Activated naive CD4-positive, alpha-beta T cell treated with anti-CD3 and anti-CD28 coated beads for 36 hours (primary cell): ENCODE measurements around the gene ZNRF3. TPM values are rescaled to one million over a fixed set of nuclear protein-coding genes. Genes with fewer than 3 reads are reported as not detected.
"Not testable (repeated sequence)": the region's sequence is repeated elsewhere in the genome, so short reads cannot be mapped to it uniquely, and the experiment has no call there.

ENCODE experiments used
- CTCF ChIA-PET: fragments of 350-600 bp; sonication (Branson Sonifier 250); formaldehyde crosslinking; loops from one replicate; lab custom pipeline; 2021; ENCODE audit warnings: antibody characterized with exemption; lab: Charles Lee
- DNase-seq: peaks from one replicate; pipeline ENCODE4 v3.0.0-alpha.2; 2020
- H3K27ac Mint-ChIP-seq: one replicate; pipeline ENCODE4 v1.8.0; 2021; ENCODE audit warnings: mild to moderate bottlenecking, mixed read lengths
- H3K27me3 Mint-ChIP-seq: one replicate; pipeline ENCODE4 v1.8.0; 2021; ENCODE audit warnings: low read depth, mixed read lengths
- H3K36me3 Mint-ChIP-seq: one replicate; pipeline ENCODE4 v1.8.0; 2021; ENCODE audit warnings: low read depth, mixed read lengths
- H3K4me1 Mint-ChIP-seq: one replicate; pipeline ENCODE4 v1.8.0; 2021; ENCODE audit warnings: low read depth, mixed read lengths
- H3K4me3 Mint-ChIP-seq: one replicate; pipeline ENCODE4 v1.8.0; 2021; ENCODE audit warnings: mild to moderate bottlenecking, moderate library complexity, mixed read lengths
- H3K9me3 Mint-ChIP-seq: one replicate; pipeline ENCODE4 v1.8.0; 2021; ENCODE audit warnings: mixed read lengths
- intact Hi-C: fragments of 100-400 bp; cut with micrococcal nuclease; formaldehyde crosslinking; loops from one replicate; pipeline ENCODE4 v1.15.1; 2023
- total RNA-seq, 2 experiments: library from RNA; stranded (reverse); gene quantifications; one replicate each; pipeline ENCODE4 v1.2.3, GENCODE V29; 2021

The ZNRF3 gene
- 1 to 10 TPM; 1.6 to 2.2 TPM for total RNA-seq

DNA sequence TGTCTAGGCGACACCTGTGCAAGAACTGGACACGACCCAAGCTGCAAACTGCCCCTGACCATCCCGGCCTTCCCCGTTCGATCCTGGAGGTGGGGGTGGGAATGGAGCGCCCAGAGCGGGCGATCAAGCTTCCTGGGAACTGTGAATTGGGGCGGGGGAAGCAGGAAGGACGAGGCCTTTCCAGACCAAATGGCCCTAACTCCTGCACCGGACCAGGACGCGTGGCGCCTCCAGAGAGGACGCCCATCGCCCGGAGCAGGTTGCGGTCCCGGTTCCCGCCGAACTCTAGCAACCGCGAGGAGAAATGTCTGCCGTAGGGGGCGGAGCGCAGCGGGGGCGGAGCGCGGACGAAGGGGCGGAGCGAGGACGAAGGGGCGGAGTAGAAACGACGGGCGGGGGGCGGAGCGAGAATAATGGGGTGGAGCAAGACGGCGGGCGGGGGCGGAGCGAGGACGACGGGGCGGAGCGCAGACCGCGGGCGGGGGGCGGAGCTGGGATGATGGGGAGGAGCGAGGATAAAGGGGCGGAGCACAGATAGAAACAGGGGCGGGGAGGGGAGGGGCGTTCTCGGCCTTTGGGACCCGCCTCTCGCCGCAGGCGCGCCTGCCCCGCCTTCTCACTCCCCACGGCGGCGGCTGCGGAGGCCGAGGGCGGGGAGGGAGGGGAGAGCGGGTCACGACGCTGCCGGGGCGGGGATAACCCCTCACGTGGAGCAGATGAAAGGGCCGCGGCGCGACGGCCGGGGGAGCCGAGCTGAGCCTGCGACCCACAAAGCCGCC is at the start of gene ZNRF3:
Gene ZNRF3 (plus strand): TSS at position 695 of the 779 bp plus-strand sequence. CDS start 195 bp downstream, outside the sequence.
- no peaks in the 10 kb centered on the region for H3K9me3 Mint-ChIP-seq
- peaks cover 19% of the 10 kb centered on the region for H3K4me1 Mint-ChIP-seq
- no peak within 1 kb of the TSS for H3K27ac Mint-ChIP-seq
- CTCF ChIA-PET = interaction anchor here (0.5 to 0.8 kb wide), 2 partner anchors 92 to 158 kb away, joined by 3 read pairs; no protein-coding TSS in a partner anchor
- DNase-seq = peak; percentile 92
- no peaks in the 10 kb centered on the region for H3K36me3 Mint-ChIP-seq
- peaks cover 17% of the 10 kb centered on the region for H3K27me3 Mint-ChIP-seq
- H3K4me3 Mint-ChIP-seq = peak within 1 kb of the TSS; percentile 81
- intact Hi-C loops = loop anchor here (1.0 to 5.0 kb wide), 6 partner anchors 26 to 386 kb away; partner anchors contain the start of genes EWSR1 and HSCB

DNA sequence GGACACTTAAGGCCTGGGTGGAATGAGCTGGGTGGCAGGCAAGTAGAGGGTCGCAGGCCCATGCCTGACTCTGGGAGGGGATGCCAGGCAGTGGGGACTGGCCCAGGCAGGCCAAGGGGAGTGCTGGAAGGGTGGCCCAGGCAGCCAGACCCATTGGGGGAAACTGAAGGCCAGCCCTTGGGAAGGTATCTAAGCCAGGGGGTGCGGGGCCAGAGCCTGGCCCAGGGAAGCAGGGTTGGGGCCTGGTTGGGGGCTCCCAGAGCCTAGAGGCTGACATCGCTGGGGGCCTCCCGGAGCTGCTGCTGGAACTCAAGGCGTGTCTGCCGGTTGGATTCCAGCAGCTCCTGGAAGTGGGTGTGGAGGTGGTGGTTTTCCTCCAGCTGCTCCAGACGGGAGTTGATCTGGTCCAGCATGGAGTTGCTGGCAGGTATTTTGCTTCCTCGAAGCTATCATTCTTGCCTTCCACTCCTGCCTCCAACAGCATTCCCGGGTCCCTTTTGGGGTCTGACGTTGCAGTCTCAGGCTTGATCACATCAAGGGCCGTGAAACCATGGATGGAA is 47.7 kb upstream of the ZNRF3 start:
- no peak overlapping the region for H3K27ac Mint-ChIP-seq
- no peaks in the 10 kb centered on the region for H3K9me3 Mint-ChIP-seq
- no peaks in the 10 kb centered on the region for H3K27me3 Mint-ChIP-seq
- no peak for DNase-seq
- peaks cover 5% of the 10 kb centered on the region for H3K36me3 Mint-ChIP-seq
- CTCF ChIA-PET = interaction anchor here (1.0 to 1.3 kb wide), 2 partner anchors 204 to 233 kb away, joined by 3 read pairs; no protein-coding TSS in a partner anchor
- no peaks in the 10 kb centered on the region for H3K4me1 Mint-ChIP-seq
- intact Hi-C loops = no loop called here
- no peak overlapping the region for H3K4me3 Mint-ChIP-seq

DNA sequence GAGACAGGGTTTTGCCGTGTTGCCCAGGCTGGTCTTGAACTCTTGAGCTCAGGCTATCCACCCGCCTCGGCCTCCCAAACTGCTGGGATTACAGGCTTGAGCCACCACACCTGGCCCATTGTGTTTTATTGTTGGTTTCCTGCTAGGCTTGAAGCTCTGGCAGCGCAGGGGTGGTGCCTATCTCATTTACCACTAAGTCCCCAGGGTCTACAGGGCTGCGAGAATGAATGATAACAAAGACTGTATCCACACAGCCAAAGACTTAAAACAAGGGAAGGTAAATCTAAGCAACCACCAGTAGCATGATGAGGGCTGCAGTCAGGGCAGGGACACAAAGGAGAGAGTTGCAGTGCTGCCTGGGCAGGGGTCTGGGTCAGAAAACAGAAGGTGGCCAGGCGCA is 45.7 kb upstream of the ZNRF3 start:
- intact Hi-C loops = no loop called here
- Mint-ChIP-seq H3K4me3 (no peak overlapping the region), H3K27ac (no peak overlapping the region), H3K36me3 (peaks cover 2% of the 10 kb centered on the region), H3K9me3 (no peaks in the 10 kb centered on the region), H3K27me3 (no peaks in the 10 kb centered on the region), H3K4me1 (no peaks in the 10 kb centered on the region)
- CTCF ChIA-PET = interaction anchor here (0.9 kb wide), 1 partner anchor 9 kb away, joined by 3 read pairs; no protein-coding TSS in a partner anchor
- DNase-seq = no peak

DNA sequence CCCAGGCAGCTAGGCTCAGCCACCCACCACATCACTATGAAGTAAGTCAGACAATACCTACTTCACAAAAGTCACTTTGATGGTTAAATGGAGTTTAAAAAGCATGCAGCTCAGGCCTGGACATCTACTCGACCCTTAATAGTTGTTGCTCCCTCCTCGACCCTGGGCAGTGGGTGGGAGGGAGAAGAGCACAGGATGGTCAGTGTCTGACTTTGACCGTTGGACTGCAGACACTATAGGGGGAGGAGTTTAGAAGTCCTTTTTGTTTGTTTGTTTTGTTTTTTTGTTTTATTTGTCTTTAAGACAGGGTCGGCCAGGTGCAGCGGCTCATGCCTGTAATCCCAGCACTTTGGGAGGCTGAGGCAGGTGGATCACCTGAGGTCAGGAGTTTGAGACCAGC is 44.4 kb upstream of the ZNRF3 start:
- intact Hi-C loops = no loop called here
- Mint-ChIP-seq H3K4me1 (no peaks in the 10 kb centered on the region), H3K9me3 (no peaks in the 10 kb centered on the region), H3K27ac (no peak overlapping the region), H3K4me3 (no peak overlapping the region), H3K27me3 (no peaks in the 10 kb centered on the region), H3K36me3 (no peaks in the 10 kb centered on the region)
- no peak for DNase-seq
- CTCF ChIA-PET = interaction anchor here (0.6 kb wide), 1 partner anchor 337 kb away, joined by 3 read pairs; no protein-coding TSS in a partner anchor

DNA sequence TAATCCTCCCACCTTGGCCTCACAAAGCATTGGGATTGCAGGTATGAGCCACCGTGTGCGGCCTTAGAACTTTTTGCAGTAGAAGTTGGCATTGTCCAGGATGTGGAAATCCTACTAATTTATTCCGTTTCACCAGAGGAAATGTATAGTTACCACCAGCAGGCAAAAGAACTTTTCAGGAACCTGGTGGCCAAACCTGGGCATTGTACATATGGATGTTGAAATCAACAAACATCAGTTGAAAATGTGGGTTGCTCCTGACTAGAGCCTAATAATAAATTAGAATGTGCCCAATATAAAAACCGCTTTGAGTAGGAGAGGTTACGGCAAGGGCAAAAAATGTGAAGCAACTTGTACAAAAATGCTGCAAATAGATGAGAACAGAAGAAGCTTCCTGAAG is 42.3 kb upstream of the ZNRF3 start:
- no peak overlapping the region for H3K4me3 Mint-ChIP-seq
- no peaks in the 10 kb centered on the region for H3K27me3 Mint-ChIP-seq
- CTCF ChIA-PET = no interaction called here
- H3K27ac Mint-ChIP-seq = no peak overlapping the region
- peaks cover 1% of the 10 kb centered on the region for H3K36me3 Mint-ChIP-seq
- no peaks in the 10 kb centered on the region for H3K4me1 Mint-ChIP-seq
- peaks cover 2% of the 10 kb centered on the region for H3K9me3 Mint-ChIP-seq
- no peak for DNase-seq
- intact Hi-C loops = no loop called here

DNA sequence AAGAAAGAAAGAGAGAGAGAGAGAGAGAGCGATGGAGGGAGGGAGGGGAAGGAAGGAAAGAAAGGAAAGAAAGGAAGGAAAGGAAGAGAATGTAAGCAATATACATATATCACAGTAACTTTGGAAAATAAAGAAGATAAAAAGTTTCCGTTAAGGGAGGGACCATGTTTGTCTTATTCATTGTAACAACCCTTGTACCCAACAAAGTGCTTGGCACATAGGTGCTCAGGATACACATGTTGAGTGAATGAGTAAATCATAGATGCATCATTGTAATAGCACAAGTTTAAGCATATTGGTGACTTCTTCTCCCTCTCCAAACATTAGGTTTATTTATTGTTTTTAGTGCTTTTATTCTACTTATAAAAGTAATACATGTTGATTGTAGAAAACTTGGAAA is 39.7 kb upstream of the ZNRF3 start:
- Mint-ChIP-seq H3K4me1 (no peaks in the 10 kb centered on the region), H3K36me3 (peaks cover 3% of the 10 kb centered on the region), H3K27ac (no peak overlapping the region), H3K27me3 (no peaks in the 10 kb centered on the region), H3K4me3 (no peak overlapping the region), H3K9me3 (peaks cover 6% of the 10 kb centered on the region)
- CTCF ChIA-PET = no interaction called here
- no peak for DNase-seq
- intact Hi-C loops = no loop called here

DNA sequence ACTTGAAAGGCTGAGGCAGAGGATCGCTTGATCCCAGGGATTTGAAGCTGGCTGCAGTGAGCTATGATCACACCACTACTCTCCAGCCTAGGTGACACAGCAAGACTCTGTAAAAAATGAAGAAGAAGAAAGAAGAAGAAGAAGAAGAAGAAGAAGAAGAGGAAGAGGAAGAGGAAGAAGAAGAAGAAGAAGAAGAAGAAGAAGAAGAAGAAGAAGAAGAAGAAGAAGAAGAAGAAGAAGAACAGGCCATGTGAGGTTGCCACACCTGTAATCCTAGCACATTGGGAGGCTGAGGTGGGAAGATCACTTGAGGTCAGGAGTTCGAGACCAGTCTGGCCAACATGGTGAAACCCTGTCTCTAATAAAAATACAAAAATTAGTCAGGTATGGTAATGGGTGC is 39.1 kb upstream of the ZNRF3 start:
- H3K27ac Mint-ChIP-seq, H3K36me3 Mint-ChIP-seq, H3K9me3 Mint-ChIP-seq, H3K4me1 Mint-ChIP-seq, H3K27me3 Mint-ChIP-seq, H3K4me3 Mint-ChIP-seq, CTCF ChIA-PET, DNase-seq, intact Hi-C loops: not testable (repeated sequence)

DNA sequence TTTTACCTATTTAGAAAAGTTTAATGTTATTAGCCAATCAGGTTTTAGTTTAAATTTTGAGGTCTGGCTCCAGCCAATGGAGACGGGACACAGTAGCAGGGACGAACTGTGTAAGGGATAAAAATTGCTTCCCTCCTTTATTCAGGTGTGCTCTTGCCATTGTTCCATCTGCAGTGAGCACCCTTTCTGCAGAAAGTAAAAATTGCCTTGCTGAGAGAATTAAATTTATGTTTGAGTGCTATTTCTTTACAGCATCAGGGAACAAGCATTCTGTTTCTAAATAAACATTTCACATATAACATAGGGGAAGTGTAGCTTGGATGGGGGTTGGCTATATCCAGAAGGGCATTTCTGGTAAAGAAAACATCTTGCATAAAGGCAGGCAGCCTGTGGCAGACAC is 36.4 kb upstream of the ZNRF3 start:
- H3K36me3 Mint-ChIP-seq = peaks cover 3% of the 10 kb centered on the region
- H3K27ac Mint-ChIP-seq = no peak overlapping the region
- no peaks in the 10 kb centered on the region for H3K4me1 Mint-ChIP-seq
- H3K4me3 Mint-ChIP-seq = no peak overlapping the region
- H3K27me3 Mint-ChIP-seq = no peaks in the 10 kb centered on the region
- no peak for DNase-seq
- intact Hi-C loops = no loop called here
- peaks cover 6% of the 10 kb centered on the region for H3K9me3 Mint-ChIP-seq
- CTCF ChIA-PET = interaction anchor here (1.4 kb wide), 1 partner anchor 193 kb away, joined by 8 read pairs; no protein-coding TSS in a partner anchor

DNA sequence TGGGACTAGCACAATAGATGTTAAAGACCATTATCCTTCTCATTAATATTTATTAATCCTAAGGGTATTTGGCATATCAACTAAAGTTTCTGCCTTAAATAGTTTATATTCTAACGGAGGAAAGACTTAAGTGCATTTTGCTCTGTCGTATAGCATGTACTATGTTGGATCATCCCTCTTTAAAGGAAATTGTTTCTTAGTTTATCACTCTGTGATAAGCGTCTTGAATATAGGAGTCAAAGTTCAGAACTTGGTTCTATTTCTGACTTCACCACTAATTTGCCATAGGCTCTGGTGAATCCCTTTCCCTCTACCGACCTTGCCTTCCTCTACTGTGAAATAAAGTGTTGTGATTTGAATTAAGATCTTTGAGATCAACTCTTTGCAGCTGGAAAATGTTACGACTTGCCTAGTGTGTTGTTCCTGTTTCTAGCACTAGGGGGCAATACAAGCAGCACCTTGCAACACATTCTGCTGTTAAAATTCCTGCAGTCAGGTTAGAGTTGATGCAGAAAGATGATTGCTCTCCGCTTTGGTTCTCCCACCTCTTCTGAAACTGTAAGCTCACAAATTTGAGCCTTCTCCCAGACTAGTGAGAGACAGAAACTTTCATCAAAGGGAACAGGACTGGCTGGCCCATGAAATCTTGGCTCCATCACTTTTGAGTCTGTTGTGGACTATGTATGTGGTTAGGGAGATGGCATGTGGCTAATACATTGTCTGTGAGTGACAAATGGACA is 27.8 kb upstream of the ZNRF3 start:
- CTCF ChIA-PET = interaction anchor here (0.5 to 4.0 kb wide), 13 partner anchors 9 to 821 kb away, joined by 3 to 54 read pairs (median 3); no protein-coding TSS in a partner anchor

DNA sequence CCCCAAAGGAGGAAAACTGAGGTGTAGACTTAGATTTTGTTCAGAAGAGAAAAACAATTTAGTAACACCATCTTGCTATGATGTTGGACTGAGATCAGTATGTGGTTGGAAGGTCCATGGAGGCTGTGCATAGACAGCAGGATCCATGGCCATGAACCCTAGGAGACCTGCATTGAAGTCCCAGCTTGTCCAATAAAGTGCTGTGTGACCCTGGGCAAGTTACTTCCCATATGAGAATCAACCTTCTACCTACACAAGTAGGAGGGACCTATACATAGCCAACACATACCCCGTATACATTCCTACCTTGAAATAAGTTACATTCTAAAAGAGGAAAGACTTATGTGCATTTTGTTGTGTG is 27.3 kb upstream of the ZNRF3 start:
- Mint-ChIP-seq H3K4me1 (no peaks in the 10 kb centered on the region), H3K36me3 (no peaks in the 10 kb centered on the region), H3K27ac (no peak overlapping the region), H3K4me3 (no peak overlapping the region), H3K9me3 (no peaks in the 10 kb centered on the region), H3K27me3 (peaks cover 2% of the 10 kb centered on the region)
- no peak for DNase-seq
- intact Hi-C loops = no loop called here
- CTCF ChIA-PET = interaction anchor here (0.6 to 4.0 kb wide), 12 partner anchors 10 to 822 kb away, joined by 3 to 54 read pairs (median 3); no protein-coding TSS in a partner anchor

More for the DNA sequence above, 27.8 kb upstream of the ZNRF3 start:
- Mint-ChIP-seq H3K9me3 (no peaks in the 10 kb centered on the region), H3K4me3 (no peak overlapping the region), H3K27me3 (peaks cover 2% of the 10 kb centered on the region), H3K27ac (no peak overlapping the region), H3K4me1 (no peaks in the 10 kb centered on the region), H3K36me3 (no peaks in the 10 kb centered on the region)
- peak; percentile 64 for DNase-seq
- intact Hi-C loops = loop anchor here (1.0 to 2.0 kb wide), 3 partner anchors 185 to 389 kb away; no protein-coding TSS in a partner anchor

DNA sequence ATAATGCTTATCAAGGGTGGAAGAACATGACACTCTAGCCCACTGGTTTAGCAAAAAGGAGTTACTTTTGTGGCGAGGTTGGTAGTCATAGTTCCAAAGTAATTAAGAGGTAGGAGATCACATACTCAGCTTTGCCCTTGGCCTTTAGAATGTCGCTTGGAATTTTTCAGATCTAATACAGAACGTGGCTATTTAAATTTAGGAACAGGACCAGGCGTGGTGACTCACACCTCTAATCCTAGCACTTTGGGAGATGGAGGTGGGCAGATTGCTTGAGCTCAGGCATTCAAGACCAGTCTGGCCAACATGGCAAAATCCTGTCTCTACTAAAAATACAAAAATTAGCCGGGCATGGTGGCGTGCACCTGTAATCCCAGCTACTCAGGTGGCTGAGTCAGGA is 26.1 kb upstream of the ZNRF3 start:
- Mint-ChIP-seq H3K9me3 (no peaks in the 10 kb centered on the region), H3K36me3 (no peaks in the 10 kb centered on the region), H3K27ac (no peak overlapping the region), H3K27me3 (peaks cover 2% of the 10 kb centered on the region), H3K4me3 (no peak overlapping the region), H3K4me1 (no peaks in the 10 kb centered on the region)
- no peak for DNase-seq
- intact Hi-C loops = no loop called here
- CTCF ChIA-PET = interaction anchor here (0.7 to 4.0 kb wide), 2 partner anchors 48 to 183 kb away, joined by 3 to 54 read pairs; no protein-coding TSS in a partner anchor
